SKM-1 treated with dmso at 0.1 percent for 144 hours (cell line): ENCODE measurements around the gene ACAP2.

Experiments
- DNase-seq: peaks from one replicate; lab custom pipeline; 2025; ENCODE audit not compliant: unreplicated experiment; lab: John Stamatoyannopoulos, UW

Gene ACAP2

GRCh38 chr3:195224980-195225580 is 217.7 kb downstream of the ACAP2 start:
- no peak for DNase-seq
